ENCODE results near the gene UBAC2.

Gene UBAC2, protein sequence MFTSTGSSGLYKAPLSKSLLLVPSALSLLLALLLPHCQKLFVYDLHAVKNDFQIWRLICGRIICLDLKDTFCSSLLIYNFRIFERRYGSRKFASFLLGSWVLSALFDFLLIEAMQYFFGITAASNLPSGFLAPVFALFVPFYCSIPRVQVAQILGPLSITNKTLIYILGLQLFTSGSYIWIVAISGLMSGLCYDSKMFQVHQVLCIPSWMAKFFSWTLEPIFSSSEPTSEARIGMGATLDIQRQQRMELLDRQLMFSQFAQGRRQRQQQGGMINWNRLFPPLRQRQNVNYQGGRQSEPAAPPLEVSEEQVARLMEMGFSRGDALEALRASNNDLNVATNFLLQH

GRCh38 chr13:99200432-99201167, at the start of gene UBAC2:
Gene UBAC2 (plus strand): TSS chr13:99200854. CDS start chr13:99200909, 55 bp downstream.
- peak; percentile 43 for DNase-seq

DNA sequence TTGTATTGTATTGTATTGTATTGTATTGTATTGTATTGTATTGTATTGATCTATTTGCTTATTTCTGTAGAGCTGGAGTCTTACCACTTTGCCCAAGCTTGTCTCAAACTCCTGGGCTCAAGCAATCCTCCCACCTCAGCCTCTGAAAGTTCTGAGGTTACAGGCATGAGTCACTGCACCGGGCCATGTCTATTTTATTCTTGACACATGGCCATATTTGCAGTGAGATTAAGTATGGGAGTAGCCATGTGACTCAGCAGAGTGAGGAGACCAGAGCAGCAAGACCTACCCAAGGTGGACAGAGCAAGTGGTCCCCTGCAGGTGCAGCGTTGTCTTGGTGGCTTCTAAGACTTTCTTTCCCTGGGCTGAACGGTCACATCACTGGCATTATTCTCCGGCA, 49.1 kb upstream of the UBAC2 start:
- DNase-seq, result no peak

DNA sequence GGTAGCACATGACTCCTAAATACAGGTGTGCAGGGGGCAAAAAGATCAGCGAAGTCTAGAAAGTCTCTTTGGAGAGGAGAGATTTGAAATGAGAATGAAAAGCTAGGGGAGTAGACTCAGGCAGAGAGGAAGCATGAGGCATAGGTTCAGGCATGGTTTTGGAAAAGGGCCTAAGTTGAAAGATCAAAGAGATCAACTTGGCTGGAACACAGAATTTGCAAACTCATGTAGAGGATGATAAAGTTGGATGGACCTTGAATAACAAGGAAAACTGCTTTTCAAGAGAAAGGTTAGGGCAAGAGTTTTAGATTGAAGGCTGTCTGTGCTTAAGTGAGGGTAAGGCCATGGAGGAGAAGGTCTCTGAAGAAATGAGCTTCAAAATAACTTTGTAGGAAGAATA, 47.4 kb upstream of the UBAC2 start:
- no peak for DNase-seq

- no peak for DNase-seq
Observed at GRCh38 chr13:99154064-99154463, 46.6 kb upstream of the UBAC2 start.

DNA sequence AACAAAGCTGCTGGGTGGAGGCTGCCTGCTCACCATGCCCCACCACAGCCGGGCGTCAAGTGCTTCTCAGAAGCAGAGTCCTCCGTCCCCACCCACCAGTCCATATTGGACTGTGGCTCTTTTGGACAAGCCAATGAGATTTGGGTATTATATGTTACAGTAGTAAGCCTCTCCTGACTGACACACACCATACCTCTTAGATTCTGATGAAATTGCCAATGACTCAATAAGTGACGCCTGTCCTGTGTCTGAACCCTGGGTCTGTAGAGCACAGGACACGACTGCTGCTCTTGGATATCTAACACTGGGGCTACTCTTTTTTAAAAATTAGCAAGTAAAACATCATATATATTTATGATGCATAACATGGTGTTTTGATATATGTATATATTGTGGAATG, 44.8 kb upstream of the UBAC2 start:
- DNase-seq, result no peak

GRCh38 chr13:99157046-99157445, 43.6 kb upstream of the UBAC2 start:
- DNase-seq, result no peak

- DNase-seq, result no peak
Observed at GRCh38 chr13:99158846-99159245, 41.8 kb upstream of the UBAC2 start.

GRCh38 chr13:99159331-99160061, 41.2 kb upstream of the UBAC2 start:
- DNase-seq, result no peak

DNA sequence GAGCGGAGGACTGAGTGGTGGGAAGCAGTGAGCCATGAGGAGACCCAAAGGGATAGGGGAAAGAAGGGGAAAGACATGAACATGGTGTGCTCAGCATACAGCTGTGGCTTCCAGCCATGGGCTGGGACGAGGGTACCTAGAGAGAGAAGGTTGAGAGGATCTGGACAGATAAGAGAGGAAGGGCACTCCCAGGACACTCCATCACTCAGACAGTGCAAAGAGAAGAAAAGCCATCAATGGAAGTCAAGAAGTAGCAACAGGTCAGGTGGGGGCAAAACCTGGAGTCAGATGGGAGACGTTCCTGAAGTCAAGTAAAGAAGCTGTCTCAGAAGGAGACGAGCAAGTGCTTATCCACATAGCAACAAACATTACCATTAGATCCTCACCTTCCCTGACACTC, 40.2 kb upstream of the UBAC2 start:
- DNase-seq, result no peak

GRCh38 chr13:99161512-99161911, 39.1 kb upstream of the UBAC2 start:
- DNase-seq, result no peak

DNA sequence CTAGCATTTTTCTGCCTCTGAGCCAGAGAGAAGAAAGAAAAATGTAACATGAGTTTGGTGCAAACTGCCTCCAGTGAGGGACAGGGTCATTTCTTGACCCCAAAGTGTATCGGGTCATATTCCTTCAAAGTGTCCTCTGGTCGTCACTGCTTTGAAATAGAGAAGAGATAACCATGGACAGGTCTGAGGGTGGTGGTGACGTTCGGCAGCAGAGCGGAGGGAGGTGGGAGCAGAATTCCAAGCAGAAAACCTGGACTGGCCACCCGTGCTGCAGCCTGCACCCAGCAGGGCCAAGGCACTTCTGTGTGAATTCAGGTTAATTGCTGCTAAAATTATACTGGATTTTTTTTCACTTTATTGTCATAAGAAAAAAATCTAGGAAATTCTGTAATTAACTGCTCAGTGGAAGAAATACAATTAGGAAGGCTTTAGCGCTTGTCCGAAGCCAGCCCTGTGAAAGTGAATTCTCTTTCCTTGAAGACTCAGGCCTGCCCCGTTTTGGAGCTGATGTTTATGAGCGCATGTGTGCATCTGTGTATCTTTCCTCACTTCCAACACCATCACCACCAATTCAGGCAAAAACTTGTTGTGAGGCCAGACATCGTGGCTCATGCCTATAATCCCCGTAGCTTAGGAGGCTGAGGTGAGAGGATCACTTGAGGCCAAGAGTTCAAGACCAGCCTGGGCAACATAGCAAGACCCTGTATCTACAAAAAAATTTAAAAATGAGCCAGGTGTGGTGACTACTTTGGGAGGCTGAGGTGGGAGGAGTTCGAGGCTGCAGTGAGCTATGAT, 37.9 kb upstream of the UBAC2 start:
- no peak for DNase-seq

DNA sequence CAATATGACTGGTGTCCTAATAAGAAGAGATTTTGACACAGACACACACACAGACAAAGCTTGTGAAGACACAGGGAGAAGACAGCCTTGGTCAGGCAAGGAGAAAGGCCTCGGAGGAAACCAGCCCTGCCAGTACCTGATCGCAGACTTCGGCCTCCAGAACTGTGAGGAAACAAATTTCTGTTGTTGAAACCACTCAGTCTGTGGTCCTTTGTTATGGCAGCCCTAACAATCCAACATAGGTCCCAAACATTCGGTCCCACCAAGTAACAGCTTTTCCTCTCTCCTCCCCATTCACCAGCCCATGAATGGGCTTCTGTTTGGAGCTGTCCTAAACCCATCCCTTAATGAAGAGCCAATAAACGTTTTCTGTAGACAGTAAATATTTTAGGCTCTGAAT, 36.4 kb upstream of the UBAC2 start:
- DNase-seq, result no peak

GRCh38 chr13:99165753-99166587, 34.7 kb upstream of the UBAC2 start:
- no peak for DNase-seq

- DNase-seq, result no peak
Observed at GRCh38 chr13:99172951-99173350, 27.7 kb upstream of the UBAC2 start.

DNA sequence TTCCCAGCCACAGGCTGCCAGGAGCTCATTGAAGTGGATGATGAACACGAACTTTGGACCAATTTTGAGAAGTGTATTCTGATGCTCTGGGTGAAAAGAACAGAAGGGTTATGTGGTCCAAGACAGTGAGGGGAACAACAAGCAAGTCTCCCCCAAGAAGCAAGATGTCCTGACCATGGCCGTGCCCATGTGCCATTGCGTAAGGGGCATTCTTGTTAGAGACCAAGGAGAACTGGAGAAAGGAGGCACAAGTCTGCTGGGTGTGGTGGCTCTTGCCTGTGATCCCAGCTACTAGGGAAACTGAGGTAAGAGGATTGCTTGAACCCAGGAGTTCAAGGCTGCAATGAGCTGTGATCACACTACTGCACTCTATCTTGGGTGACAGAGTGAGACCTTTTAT, 27.0 kb upstream of the UBAC2 start:
- DNase-seq, result no peak

GRCh38 chr13:99174533-99175100, 26.0 kb upstream of the UBAC2 start:
- no peak for DNase-seq

DNA sequence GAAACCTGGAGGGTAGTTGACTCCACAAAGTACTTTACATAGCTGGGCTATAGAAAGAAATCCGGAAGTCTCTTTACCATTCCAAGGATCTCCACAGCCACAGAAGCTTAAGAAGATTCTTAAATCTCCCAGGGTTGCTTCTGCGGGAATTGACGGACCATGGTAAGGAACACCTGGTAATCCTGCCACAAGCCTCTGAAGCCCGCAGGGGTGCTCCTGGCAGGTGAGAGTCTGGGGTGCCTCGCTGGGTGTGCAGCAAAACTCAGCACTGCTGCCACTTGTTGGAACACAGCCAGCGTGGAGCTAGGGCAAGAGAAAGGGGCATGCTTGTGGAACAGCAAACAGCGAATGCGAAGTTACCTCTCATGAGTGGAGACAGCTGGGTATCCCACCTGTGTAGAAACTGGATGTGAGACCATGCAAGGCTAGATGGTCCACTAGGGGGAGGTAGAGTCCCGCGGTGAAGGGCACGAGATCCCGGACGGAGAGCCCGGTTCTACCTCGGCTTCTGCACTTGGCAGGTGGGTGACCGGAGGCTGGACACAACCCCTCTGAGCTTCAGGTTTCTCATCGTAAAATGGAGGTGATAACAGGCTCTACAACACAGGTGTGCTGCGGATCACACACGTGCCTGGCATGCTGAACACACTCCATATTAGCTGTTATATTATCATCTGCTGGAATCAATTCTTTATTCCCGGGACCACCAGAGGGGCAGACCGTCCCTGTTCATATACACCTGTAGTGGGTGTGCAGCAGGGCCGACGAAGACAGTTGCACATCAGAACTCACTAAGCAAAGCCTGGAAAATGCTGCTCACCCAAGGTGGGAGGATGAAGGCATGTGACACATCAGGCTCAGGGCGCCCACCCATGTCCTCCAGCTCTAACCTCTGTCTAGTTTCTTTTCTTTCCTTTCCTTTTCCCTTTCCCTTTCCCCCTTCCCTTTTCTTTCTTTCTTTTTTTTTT, 24.1 kb upstream of the UBAC2 start:
- no peak for DNase-seq

GRCh38 chr13:99178636-99179035, 22.0 kb upstream of the UBAC2 start:
- no peak for DNase-seq

GRCh38 chr13:99179460-99179859, 21.2 kb upstream of the UBAC2 start:
- no peak for DNase-seq

DNA sequence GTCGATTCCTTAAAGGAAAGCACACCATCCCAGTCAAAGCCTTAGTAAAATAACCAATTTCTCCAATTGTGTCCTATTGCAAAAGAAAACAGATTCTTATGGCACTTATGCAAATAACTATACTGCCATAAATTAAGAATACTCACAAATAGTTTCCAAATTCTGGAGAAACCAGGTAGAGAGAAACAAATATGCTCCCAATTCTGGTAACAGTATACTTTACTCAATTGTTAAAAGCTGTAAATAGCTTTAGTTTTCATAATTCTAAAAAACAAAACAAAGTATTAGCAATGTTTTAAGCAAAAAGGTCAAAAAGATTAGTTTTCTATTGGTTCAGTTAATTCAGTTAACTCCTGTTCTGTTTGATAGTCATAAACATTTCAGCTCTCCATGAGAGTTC, 18.2 kb upstream of the UBAC2 start:
- DNase-seq, result no peak
